H9 (cell line): ENCODE results near the gene TOP1. TPM values are rescaled to one million over a fixed set of nuclear protein-coding genes. Genes with fewer than 3 reads are reported as not detected.

ENCODE experiments used
- DNase-seq: peaks from one replicate; pipeline ENCODE4 v3.0.0-alpha.2; 2017
- H2AFZ ChIP-seq: one replicate; pipeline ENCODE4 v1.6.1; 2013; ENCODE audit warnings: mild to moderate bottlenecking, low read length, control low read depth, moderate library complexity
- H2AK5ac ChIP-seq: 2 replicates; pipeline ENCODE4 v1.6.1; 2013; ENCODE audit warnings: low read length, control low read depth, mixed read lengths; ENCODE audit not compliant: insufficient read length
- H2BK120ac ChIP-seq: one replicate; pipeline ENCODE4 v1.6.1; 2013; ENCODE audit warnings: low read depth, mild to moderate bottlenecking, low read length, control low read depth, inconsistent platforms; ENCODE audit not compliant: poor library complexity, severe bottlenecking
- H2BK12ac ChIP-seq: 2 replicates; pipeline ENCODE4 v1.6.1; 2013; ENCODE audit warnings: low read length, control low read depth, mixed read lengths, low read depth; ENCODE audit not compliant: insufficient read length
- H2BK15ac ChIP-seq: 2 replicates; pipeline ENCODE4 v1.6.1; 2013; ENCODE audit warnings: low read depth, low read length, control low read depth
- H2BK20ac ChIP-seq: one replicate; pipeline ENCODE4 v1.6.1; 2013; ENCODE audit warnings: low read depth, mild to moderate bottlenecking, low read length, control low read depth, inconsistent platforms; ENCODE audit not compliant: poor library complexity, severe bottlenecking
- H2BK5ac ChIP-seq: 2 replicates; pipeline ENCODE4 v1.6.1; 2013; ENCODE audit warnings: low read length, control low read depth, mixed read lengths; ENCODE audit not compliant: insufficient read length
- H3K14ac ChIP-seq: 2 replicates; pipeline ENCODE4 v1.6.1; 2013; ENCODE audit warnings: low read length, control low read depth; ENCODE audit not compliant: insufficient read depth
- H3K18ac ChIP-seq: 2 replicates; pipeline ENCODE4 v1.6.1; 2013; ENCODE audit warnings: low read depth, mild to moderate bottlenecking, mixed read lengths, low read length, control low read depth; ENCODE audit not compliant: insufficient read length
- H3K23ac ChIP-seq: 2 replicates; pipeline ENCODE4 v1.6.1; 2013; ENCODE audit warnings: low read length, control low read depth, mixed read lengths, low read depth; ENCODE audit not compliant: insufficient read length
- H3K23me2 ChIP-seq: 2 replicates; pipeline ENCODE4 v1.6.1; 2013; ENCODE audit warnings: low read depth, mild to moderate bottlenecking, mixed read lengths, low read length, control low read depth; ENCODE audit not compliant: insufficient read length, poor library complexity, severe bottlenecking
- H3K27ac ChIP-seq: 2 replicates; pipeline ENCODE4 v1.5.1; 2013; ENCODE audit warnings: low read length, control low read depth, mixed read lengths, low read depth; ENCODE audit not compliant: insufficient read length
- H3K27me3 ChIP-seq: 2 replicates; pipeline ENCODE4 v1.6.1; 2013; ENCODE audit warnings: low read length, control low read depth, inconsistent platforms; ENCODE audit not compliant: insufficient read depth
- H3K4ac ChIP-seq: 2 replicates; pipeline ENCODE4 v1.6.1; 2013; ENCODE audit warnings: low read depth, mild to moderate bottlenecking, control low read depth, inconsistent platforms, low read length, moderate library complexity
- H3K4me1 ChIP-seq: 2 replicates; pipeline ENCODE4 v1.6.1; 2013; ENCODE audit warnings: low read length, control low read depth, inconsistent platforms; ENCODE audit not compliant: insufficient read depth
- H3K4me2 ChIP-seq: 2 replicates; pipeline ENCODE4 v1.6.1; 2013; ENCODE audit warnings: low read length, control low read depth, mixed read lengths; ENCODE audit not compliant: insufficient read length, insufficient read depth
- H3K56ac ChIP-seq: 2 replicates; pipeline ENCODE4 v1.6.1; 2013; ENCODE audit warnings: low read depth, mild to moderate bottlenecking, mixed read lengths, low read length, control low read depth; ENCODE audit not compliant: insufficient read length
- H3K79me1 ChIP-seq: 2 replicates; pipeline ENCODE4 v1.6.1; 2013; ENCODE audit warnings: low read depth, mild to moderate bottlenecking, moderate library complexity, low read length, control low read depth, inconsistent platforms; ENCODE audit not compliant: insufficient read depth, poor library complexity, severe bottlenecking
- H3K79me2 ChIP-seq: 2 replicates; pipeline ENCODE4 v1.6.1; 2013; ENCODE audit warnings: low read length, control low read depth, inconsistent platforms; ENCODE audit not compliant: insufficient read depth
- H3K9ac ChIP-seq: 2 replicates; pipeline ENCODE4 v1.6.1; 2013; ENCODE audit warnings: low read length, control low read depth, mixed read lengths; ENCODE audit not compliant: insufficient read length; ENCODE audit errors: extremely low read depth
- H3K9me3 ChIP-seq: one replicate; pipeline ENCODE4 v1.6.1; 2013; ENCODE audit warnings: low read depth, low read length, inconsistent platforms; ENCODE audit not compliant: control insufficient read depth
- H3T11ph ChIP-seq: one replicate; pipeline ENCODE4 v1.6.1; 2013; ENCODE audit warnings: mild to moderate bottlenecking, low read length, control low read depth, inconsistent platforms
- H4K20me1 ChIP-seq: one replicate; pipeline ENCODE4 v1.6.1; 2013; ENCODE audit not compliant: control insufficient read depth, insufficient read length, insufficient read depth
- H4K5ac ChIP-seq: 2 replicates; pipeline ENCODE4 v1.6.1; 2013; ENCODE audit warnings: low read depth, mild to moderate bottlenecking, mixed read lengths, low read length, control low read depth; ENCODE audit not compliant: insufficient read length
- H4K8ac ChIP-seq: replicated peaks from 2 replicates; pipeline ENCODE4 v1.6.1; 2013; ENCODE audit warnings: low read length, control low read depth, mixed read lengths, low read depth; ENCODE audit not compliant: insufficient read length
- H4K91ac ChIP-seq: 2 replicates; pipeline ENCODE4 v1.6.1; 2013; ENCODE audit warnings: low read depth, mild to moderate bottlenecking, moderate library complexity, mixed read lengths, low read length, control low read depth; ENCODE audit not compliant: insufficient read length
- H3K27ac Mint-ChIP-seq, 3 experiments: 2 replicates in 2 of 3; 3 replicates in 1 of 3; pipeline ENCODE4 v1.8.0; 2020 to 2021; ENCODE audit warnings: mixed read lengths in 3 of 3, mild to moderate bottlenecking in 1 of 3, moderate library complexity in 1 of 3
- H3K27me3 Mint-ChIP-seq: 2 replicates; pipeline ENCODE4 v1.8.0; 2021; ENCODE audit warnings: low read depth, mild to moderate bottlenecking, moderate library complexity, mixed read lengths
- H3K36me3 Mint-ChIP-seq, 3 experiments: 2 replicates in 2 of 3; 3 replicates in 1 of 3; pipeline ENCODE4 v1.8.0; 2020 to 2021; ENCODE audit warnings: low read depth in 3 of 3, mixed read lengths in 3 of 3; ENCODE audit not compliant: insufficient read depth in 1 of 3
- H3K4me1 Mint-ChIP-seq, 2 experiments: 2 replicates each; pipeline ENCODE4 v1.8.0; 2020; ENCODE audit warnings: mixed read lengths in 2 of 2
- H3K4me3 Mint-ChIP-seq, 2 experiments: 2 replicates in 1 of 2; 3 replicates in 1 of 2; pipeline ENCODE4 v1.8.0; 2020 to 2021; ENCODE audit warnings: mild to moderate bottlenecking in 2 of 2, mixed read lengths in 2 of 2, moderate library complexity in 1 of 2
- H3K9me3 Mint-ChIP-seq, 2 experiments: 2 replicates in 1 of 2; 3 replicates in 1 of 2; pipeline ENCODE4 v1.8.0; 2020; ENCODE audit warnings: mild to moderate bottlenecking in 2 of 2, mixed read lengths in 2 of 2, moderate library complexity in 1 of 2
- WGBS: extraction: QIAGEN DNeasy Blood & Tissue Kit; methylation state at CpG from one replicate; pipeline ENCODE4 v1.1.7; 2013; ENCODE audit warnings: missing lambda C conversion rate, low lambda C conversion rate, mixed read lengths; ENCODE audit not compliant: insufficient read length; ENCODE audit errors: extremely low coverage; 5-methylcytosine and 5-hydroxymethylcytosine counted together
- total RNA-seq: library from RNA; stranded (reverse); gene quantifications from 2 replicates; pipeline ENCODE4 v1.2.1, GENCODE V29; 2021
- TF ChIP-seq, protein P1 (sequence below): fragments of 200-600 bp; sonication (generic); conservative IDR thresholded peaks from 3 replicates; pipeline ENCODE4 v1.8.0; 2021; ENCODE audit warnings: antibody characterized with exemption, mild to moderate bottlenecking

The TOP1 gene
- total RNA-seq, 1 experiment from 2014 or later = 96.4 TPM

GRCh38 chr20:41030531-41031242 is 2.1 kb downstream of the TOP1 start:
- Histone ChIP-seq H3K56ac (no peak overlapping the region), H3K9ac (no peak overlapping the region), H2AK5ac (no peak overlapping the region), H3K23me2 (peaks cover 13% of the 10 kb centered on the region), H3K4me2 (peak overlapping the region; percentile 74), H3K4me1 (peaks cover 9% of the 10 kb centered on the region), H3K27me3 (peaks cover 7% of the 10 kb centered on the region; the same call in 1 of the 2 replicates), H3T11ph (no peak overlapping the region), H3K9me3 (no peaks in the 10 kb centered on the region), H2BK15ac (no peak overlapping the region), H4K91ac (no peak overlapping the region), H2BK120ac (no peak overlapping the region), H3K18ac (no peak overlapping the region), H2AFZ (no peak overlapping the region), H3K14ac (no peak overlapping the region), H3K79me2 (peaks cover 28% of the 10 kb centered on the region; the same call in 1 of the 2 replicates), H3K27ac (no peak overlapping the region), H2BK20ac (no peak overlapping the region), H3K23ac (no peak overlapping the region), H2BK5ac (no peak overlapping the region), H2BK12ac (no peak overlapping the region), H3K4ac (no peak overlapping the region), H4K20me1 (no peaks in the 10 kb centered on the region), H4K8ac (no peak overlapping the region), H4K5ac (no peak overlapping the region), H3K79me1 (peaks cover 6% of the 10 kb centered on the region)
- H3K4me3 Mint-ChIP-seq = peak overlapping the region; percentile 88
- peaks cover 39% of the 10 kb centered on the region for H3K27me3 Mint-ChIP-seq
- no peak overlapping the region for H3K27ac Mint-ChIP-seq
- H3K36me3 Mint-ChIP-seq = peaks cover 27 to 41% (median 37%) of the 10 kb centered on the region in 3 experiments; a peak in 6 of 7 replicates
- H3K4me1 Mint-ChIP-seq = peaks cover 62 to 70% of the 10 kb centered on the region in 2 experiments
- no CpG with 5 or more reads among the region's 5 CpGs for WGBS
- H3K9me3 Mint-ChIP-seq = no peaks in the 10 kb centered on the region
- TF ChIP-seq, protein P1, sequence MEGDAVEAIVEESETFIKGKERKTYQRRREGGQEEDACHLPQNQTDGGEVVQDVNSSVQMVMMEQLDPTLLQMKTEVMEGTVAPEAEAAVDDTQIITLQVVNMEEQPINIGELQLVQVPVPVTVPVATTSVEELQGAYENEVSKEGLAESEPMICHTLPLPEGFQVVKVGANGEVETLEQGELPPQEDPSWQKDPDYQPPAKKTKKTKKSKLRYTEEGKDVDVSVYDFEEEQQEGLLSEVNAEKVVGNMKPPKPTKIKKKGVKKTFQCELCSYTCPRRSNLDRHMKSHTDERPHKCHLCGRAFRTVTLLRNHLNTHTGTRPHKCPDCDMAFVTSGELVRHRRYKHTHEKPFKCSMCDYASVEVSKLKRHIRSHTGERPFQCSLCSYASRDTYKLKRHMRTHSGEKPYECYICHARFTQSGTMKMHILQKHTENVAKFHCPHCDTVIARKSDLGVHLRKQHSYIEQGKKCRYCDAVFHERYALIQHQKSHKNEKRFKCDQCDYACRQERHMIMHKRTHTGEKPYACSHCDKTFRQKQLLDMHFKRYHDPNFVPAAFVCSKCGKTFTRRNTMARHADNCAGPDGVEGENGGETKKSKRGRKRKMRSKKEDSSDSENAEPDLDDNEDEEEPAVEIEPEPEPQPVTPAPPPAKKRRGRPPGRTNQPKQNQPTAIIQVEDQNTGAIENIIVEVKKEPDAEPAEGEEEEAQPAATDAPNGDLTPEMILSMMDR = no peak
- DNase-seq = no peak
